ENCODE data around the gene KCNK2. TPM values are rescaled to one million over a fixed set of nuclear protein-coding genes. Genes with fewer than 3 reads are reported as not detected.

Gene KCNK2
- total and polyA plus RNA-seq, 2 experiments from 2014 or later: 0.07 to 0.24 TPM

DNA sequence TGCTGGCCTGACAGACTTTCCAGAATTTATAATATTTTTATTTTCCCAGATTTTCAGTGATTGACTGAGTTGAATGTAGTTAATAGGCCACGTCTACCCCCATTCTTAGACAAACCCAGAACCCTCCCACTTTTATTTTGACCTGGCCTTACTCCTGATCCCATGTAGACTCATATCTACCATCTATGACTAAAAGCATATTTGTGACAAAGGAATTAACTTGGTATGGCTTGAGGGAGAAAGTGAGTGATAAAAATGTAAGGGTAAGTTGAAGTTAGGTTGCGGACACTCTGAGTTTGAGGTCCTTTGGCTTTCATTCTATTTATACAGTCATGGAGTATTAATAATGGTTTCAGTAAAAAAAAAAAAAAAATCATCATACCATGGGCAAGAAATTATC, 168.4 kb downstream of the KCNK2 start:
- Histone ChIP-seq H3K27ac (ENCODE audit: low read depth) (no peak overlapping the region), H3K36me3 (ENCODE audit: insufficient read depth) (no peaks in the 10 kb centered on the region), H3K4me3 (no peak overlapping the region), H3K9me2 (ENCODE audit: insufficient read depth) (peaks cover 4% of the 10 kb centered on the region; the same call in 1 of the 2 replicates), H3K27me3 (ENCODE audit: insufficient read depth) (no peaks in the 10 kb centered on the region), H4K20me1 (replicated peaks; ENCODE audit: insufficient read depth) (no peaks in the 10 kb centered on the region), H3F3A (replicated peaks; ENCODE audit: low read depth) (no peaks in the 10 kb centered on the region), H2AFZ (no peak overlapping the region), H3K79me2 (replicated peaks; ENCODE audit: insufficient read depth) (no peaks in the 10 kb centered on the region), H3K4me1 (ENCODE audit: insufficient read depth) (no peaks in the 10 kb centered on the region), H3K4me2 (no peak overlapping the region)
- Mint-ChIP-seq H3K27me3 (ENCODE audit: insufficient read depth, low read depth, poor library complexity) (no peaks in the 10 kb centered on the region), H3K27ac (no peak overlapping the region), H3K36me3 (ENCODE audit: low read depth) (no peaks in the 10 kb centered on the region), H3K4me1 (no peaks in the 10 kb centered on the region), H3K9me3 (no peaks in the 10 kb centered on the region), H3K4me3 (no peak overlapping the region)
- ATAC-seq (no peak), DNase-seq (ENCODE audit: low spot score) (no peak)
- TF ChIP-seq EZH2 (IDR thresholded peaks at IDR 0.05; ENCODE audit: low read depth, unreplicated experiment) (no peak), ZNF114 (CRISPR knock-in tag; IDR thresholded peaks at IDR 0.05) (no peak), REST (IDR thresholded peaks at IDR 0.05; ENCODE audit: unreplicated experiment) (no peak), STAT1 (IDR thresholded peaks at IDR 0.05; ENCODE audit: unreplicated experiment) (no peak), POLR2AphosphoS5 (IDR thresholded peaks at IDR 0.05; ENCODE audit: low read depth) (no peak), EZH2phosphoT487 (IDR thresholded peaks at IDR 0.05; ENCODE audit: unreplicated experiment) (no peak), ZNF331 (CRISPR knock-in tag; IDR thresholded peaks at IDR 0.05; ENCODE audit: low read depth) (no peak), NANOG (IDR thresholded peaks at IDR 0.05; ENCODE audit: borderline replicate concordance) (no peak), JUNB (IDR thresholded peaks at IDR 0.05; ENCODE audit: unreplicated experiment) (no peak), CTCF (conservative IDR thresholded peaks at IDR 0.05; ENCODE audit: low read depth in 2 of 2) (no peak), CREB1 (CRISPR knock-in tag; IDR thresholded peaks at IDR 0.05; ENCODE audit: low read depth) (no peak)
- TF ChIP-seq, protein P1, sequence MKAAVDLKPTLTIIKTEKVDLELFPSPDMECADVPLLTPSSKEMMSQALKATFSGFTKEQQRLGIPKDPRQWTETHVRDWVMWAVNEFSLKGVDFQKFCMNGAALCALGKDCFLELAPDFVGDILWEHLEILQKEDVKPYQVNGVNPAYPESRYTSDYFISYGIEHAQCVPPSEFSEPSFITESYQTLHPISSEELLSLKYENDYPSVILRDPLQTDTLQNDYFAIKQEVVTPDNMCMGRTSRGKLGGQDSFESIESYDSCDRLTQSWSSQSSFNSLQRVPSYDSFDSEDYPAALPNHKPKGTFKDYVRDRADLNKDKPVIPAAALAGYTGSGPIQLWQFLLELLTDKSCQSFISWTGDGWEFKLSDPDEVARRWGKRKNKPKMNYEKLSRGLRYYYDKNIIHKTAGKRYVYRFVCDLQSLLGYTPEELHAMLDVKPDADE (IDR thresholded peaks at IDR 0.05): no peak
- TF ChIP-seq, protein P2, sequence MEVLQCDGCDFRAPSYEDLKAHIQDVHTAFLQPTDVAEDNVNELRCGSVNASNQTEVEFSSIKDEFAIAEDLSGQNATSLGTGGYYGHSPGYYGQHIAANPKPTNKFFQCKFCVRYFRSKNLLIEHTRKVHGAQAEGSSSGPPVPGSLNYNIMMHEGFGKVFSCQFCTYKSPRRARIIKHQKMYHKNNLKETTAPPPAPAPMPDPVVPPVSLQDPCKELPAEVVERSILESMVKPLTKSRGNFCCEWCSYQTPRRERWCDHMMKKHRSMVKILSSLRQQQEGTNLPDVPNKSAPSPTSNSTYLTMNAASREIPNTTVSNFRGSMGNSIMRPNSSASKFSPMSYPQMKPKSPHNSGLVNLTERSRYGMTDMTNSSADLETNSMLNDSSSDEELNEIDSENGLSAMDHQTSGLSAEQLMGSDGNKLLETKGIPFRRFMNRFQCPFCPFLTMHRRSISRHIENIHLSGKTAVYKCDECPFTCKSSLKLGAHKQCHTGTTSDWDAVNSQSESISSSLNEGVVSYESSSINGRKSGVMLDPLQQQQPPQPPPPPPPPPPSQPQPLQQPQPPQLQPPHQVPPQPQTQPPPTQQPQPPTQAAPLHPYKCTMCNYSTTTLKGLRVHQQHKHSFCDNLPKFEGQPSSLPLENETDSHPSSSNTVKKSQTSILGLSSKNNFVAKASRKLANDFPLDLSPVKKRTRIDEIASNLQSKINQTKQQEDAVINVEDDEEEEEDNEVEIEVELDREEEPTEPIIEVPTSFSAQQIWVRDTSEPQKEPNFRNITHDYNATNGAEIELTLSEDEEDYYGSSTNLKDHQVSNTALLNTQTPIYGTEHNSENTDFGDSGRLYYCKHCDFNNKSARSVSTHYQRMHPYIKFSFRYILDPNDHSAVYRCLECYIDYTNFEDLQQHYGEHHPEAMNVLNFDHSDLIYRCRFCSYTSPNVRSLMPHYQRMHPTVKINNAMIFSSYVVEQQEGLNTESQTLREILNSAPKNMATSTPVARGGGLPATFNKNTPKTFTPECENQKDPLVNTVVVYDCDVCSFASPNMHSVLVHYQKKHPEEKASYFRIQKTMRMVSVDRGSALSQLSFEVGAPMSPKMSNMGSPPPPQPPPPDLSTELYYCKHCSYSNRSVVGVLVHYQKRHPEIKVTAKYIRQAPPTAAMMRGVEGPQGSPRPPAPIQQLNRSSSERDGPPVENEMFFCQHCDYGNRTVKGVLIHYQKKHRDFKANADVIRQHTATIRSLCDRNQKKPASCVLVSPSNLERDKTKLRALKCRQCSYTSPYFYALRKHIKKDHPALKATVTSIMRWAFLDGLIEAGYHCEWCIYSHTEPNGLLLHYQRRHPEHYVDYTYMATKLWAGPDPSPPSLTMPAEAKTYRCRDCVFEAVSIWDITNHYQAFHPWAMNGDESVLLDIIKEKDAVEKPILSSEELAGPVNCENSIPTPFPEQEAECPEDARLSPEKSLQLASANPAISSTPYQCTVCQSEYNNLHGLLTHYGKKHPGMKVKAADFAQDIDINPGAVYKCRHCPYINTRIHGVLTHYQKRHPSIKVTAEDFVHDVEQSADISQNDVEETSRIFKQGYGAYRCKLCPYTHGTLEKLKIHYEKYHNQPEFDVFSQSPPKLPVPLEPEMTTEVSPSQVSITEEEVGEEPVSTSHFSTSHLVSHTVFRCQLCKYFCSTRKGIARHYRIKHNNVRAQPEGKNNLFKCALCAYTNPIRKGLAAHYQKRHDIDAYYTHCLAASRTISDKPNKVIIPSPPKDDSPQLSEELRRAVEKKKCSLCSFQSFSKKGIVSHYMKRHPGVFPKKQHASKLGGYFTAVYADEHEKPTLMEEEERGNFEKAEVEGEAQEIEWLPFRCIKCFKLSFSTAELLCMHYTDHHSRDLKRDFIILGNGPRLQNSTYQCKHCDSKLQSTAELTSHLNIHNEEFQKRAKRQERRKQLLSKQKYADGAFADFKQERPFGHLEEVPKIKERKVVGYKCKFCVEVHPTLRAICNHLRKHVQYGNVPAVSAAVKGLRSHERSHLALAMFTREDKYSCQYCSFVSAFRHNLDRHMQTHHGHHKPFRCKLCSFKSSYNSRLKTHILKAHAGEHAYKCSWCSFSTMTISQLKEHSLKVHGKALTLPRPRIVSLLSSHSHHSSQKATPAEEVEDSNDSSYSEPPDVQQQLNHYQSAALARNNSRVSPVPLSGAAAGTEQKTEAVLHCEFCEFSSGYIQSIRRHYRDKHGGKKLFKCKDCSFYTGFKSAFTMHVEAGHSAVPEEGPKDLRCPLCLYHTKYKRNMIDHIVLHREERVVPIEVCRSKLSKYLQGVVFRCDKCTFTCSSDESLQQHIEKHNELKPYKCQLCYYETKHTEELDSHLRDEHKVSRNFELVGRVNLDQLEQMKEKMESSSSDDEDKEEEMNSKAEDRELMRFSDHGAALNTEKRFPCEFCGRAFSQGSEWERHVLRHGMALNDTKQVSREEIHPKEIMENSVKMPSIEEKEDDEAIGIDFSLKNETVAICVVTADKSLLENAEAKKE (CRISPR knock-in tag; IDR thresholded peaks at IDR 0.05): no peak

Data from GM23338 (cell line).